ENCODE results near the gene TNFAIP6.
"Not testable (repeated sequence)": the region's sequence is repeated elsewhere in the genome, so short reads cannot be mapped to it uniquely, and the experiment has no call there.

The TNFAIP6 gene

GRCh38 chr2:151357359-151357758, at the start of gene TNFAIP6:
TSS of gene TNFAIP6 (plus strand) at chr2:151357592. CDS start at chr2:151357667, 75 bp downstream.
- in situ Hi-C loops (cut with MboI; ENCODE audit: low sequenced_read_pairs) = no loop called here

GRCh38 chr2:151310313-151310712, 47.1 kb upstream of the TNFAIP6 start:
- in situ Hi-C loops (cut with MboI; ENCODE audit: low sequenced_read_pairs) = not testable (repeated sequence)

GRCh38 chr2:151312440-151312839, 45.0 kb upstream of the TNFAIP6 start:
- in situ Hi-C loops (cut with MboI; ENCODE audit: low sequenced_read_pairs) = not testable (repeated sequence)

GRCh38 chr2:151315381-151315903, 42.0 kb upstream of the TNFAIP6 start:
- in situ Hi-C loops (cut with MboI; ENCODE audit: low sequenced_read_pairs) = no loop called here

- in situ Hi-C loops (cut with MboI; ENCODE audit: low sequenced_read_pairs) = no loop called here
Measured at GRCh38 chr2:151325581-151326095, 31.8 kb upstream of the TNFAIP6 start.

GRCh38 chr2:151326554-151326953, 30.8 kb upstream of the TNFAIP6 start:
- in situ Hi-C loops (cut with MboI; ENCODE audit: low sequenced_read_pairs) = no loop called here

GRCh38 chr2:151329998-151330397, 27.4 kb upstream of the TNFAIP6 start:
- in situ Hi-C loops (cut with MboI; ENCODE audit: low sequenced_read_pairs) = no loop called here

GRCh38 chr2:151333083-151333482, 24.3 kb upstream of the TNFAIP6 start:
- in situ Hi-C loops (cut with MboI; ENCODE audit: low sequenced_read_pairs) = no loop called here

GRCh38 chr2:151334082-151334815, 23.1 kb upstream of the TNFAIP6 start:
- in situ Hi-C loops (cut with MboI; ENCODE audit: low sequenced_read_pairs) = no loop called here

GRCh38 chr2:151336863-151337371, 20.5 kb upstream of the TNFAIP6 start:
- in situ Hi-C loops (cut with MboI; ENCODE audit: low sequenced_read_pairs) = no loop called here

- in situ Hi-C loops (cut with MboI; ENCODE audit: low sequenced_read_pairs) = no loop called here
Measured at GRCh38 chr2:151337643-151338042, 19.7 kb upstream of the TNFAIP6 start.

- in situ Hi-C loops (cut with MboI; ENCODE audit: low sequenced_read_pairs) = no loop called here
Measured at GRCh38 chr2:151338115-151338514, 19.3 kb upstream of the TNFAIP6 start.

- in situ Hi-C loops (cut with MboI; ENCODE audit: low sequenced_read_pairs) = no loop called here
Measured at GRCh38 chr2:151343073-151343472, 14.3 kb upstream of the TNFAIP6 start.

- in situ Hi-C loops (cut with MboI; ENCODE audit: low sequenced_read_pairs) = not testable (repeated sequence)
Measured at GRCh38 chr2:151344191-151344590, 13.2 kb upstream of the TNFAIP6 start.

GRCh38 chr2:151344906-151345305, 12.5 kb upstream of the TNFAIP6 start:
- in situ Hi-C loops (cut with MboI; ENCODE audit: low sequenced_read_pairs) = no loop called here

- in situ Hi-C loops (cut with MboI; ENCODE audit: low sequenced_read_pairs) = no loop called here
Measured at GRCh38 chr2:151347294-151347693, 10.1 kb upstream of the TNFAIP6 start.

- in situ Hi-C loops (cut with MboI; ENCODE audit: low sequenced_read_pairs) = no loop called here
Measured at GRCh38 chr2:151347906-151348305, 9.5 kb upstream of the TNFAIP6 start.

GRCh38 chr2:151350579-151351195, 6.7 kb upstream of the TNFAIP6 start:
- in situ Hi-C loops (cut with MboI; ENCODE audit: low sequenced_read_pairs) = no loop called here

- in situ Hi-C loops (cut with MboI; ENCODE audit: low sequenced_read_pairs) = no loop called here
Measured at GRCh38 chr2:151353995-151354394, 3.4 kb upstream of the TNFAIP6 start.

GRCh38 chr2:151354807-151355206, 2.6 kb upstream of the TNFAIP6 start:
- in situ Hi-C loops (cut with MboI; ENCODE audit: low sequenced_read_pairs) = no loop called here

GRCh38 chr2:151358166-151358970, 976 bp downstream of the TNFAIP6 start:
- in situ Hi-C loops (cut with MboI; ENCODE audit: low sequenced_read_pairs) = no loop called here

All from HL-60/S4 treated with retinoic acid at 250 ng/mL for 4 days and 3 days (cell line).